Myocyte (in vitro differentiated cells): ENCODE measurements around the gene EPHA5. TPM values are rescaled to one million over a fixed set of nuclear protein-coding genes. Genes with fewer than 3 reads are reported as not detected.

Experiments used
- DNase-seq: peaks from one replicate; pipeline ENCODE4 v3.0.0-alpha.2; 2012; ENCODE audit warnings: low read depth
- polyA plus RNA-seq: library from polyadenylated mRNA; unstranded; fragments of >200 nt; gene quantifications from one replicate; pipeline ENCODE4 v1.2.1, GENCODE V29; 2012; ENCODE audit warnings: missing spikeins
- total RNA-seq: library from RNA; depleted of rRNA; stranded (reverse); fragments of >200 nt; gene quantifications from 2 replicates; pipeline ENCODE4 v1.2.3, GENCODE V29; 2014

EPHA5 gene
- total RNA-seq: 3.6 and 6.8 TPM in 2 replicates
- polyA plus RNA-seq: 1.1 TPM

DNA sequence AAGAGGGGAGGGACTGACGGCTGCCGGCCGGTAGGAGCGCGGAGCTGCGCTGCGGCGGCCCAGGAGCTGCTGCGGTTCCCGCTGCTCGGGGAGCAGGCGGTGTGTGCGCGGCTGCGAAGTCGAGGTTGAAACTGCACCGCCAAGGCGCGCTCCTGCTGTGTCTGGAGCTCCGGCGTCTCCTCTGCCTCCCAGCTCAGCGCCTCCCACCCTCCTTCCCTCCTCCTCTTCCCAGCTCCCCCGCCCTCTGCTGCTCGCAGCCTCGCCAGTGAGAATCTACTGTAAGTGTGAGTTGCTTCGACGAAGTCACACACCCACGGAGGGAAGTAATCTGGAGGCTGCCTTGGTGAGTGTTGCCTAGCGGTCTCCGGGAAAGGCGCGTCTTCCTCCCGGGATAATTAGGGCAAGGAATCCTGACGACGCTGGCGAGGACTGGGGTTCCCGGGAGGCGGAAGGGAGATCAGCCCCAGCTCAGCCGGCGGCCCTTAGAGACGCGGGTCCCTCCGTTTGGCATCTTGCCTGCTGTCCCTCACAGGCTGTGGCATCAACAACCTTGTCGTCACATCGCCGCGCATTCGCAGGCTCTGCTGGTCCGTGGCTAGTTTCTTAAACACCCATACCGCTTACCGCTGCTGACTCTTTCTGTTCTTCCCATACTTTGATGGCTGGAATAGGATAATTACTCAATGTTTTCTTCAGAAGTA is at the start of gene EPHA5:
TSS of gene EPHA5 (minus strand) at position 159 of the 701 bp plus-strand sequence. CDS start 747 bp downstream, outside the sequence.
- DNase-seq: peak; percentile 89

DNA sequence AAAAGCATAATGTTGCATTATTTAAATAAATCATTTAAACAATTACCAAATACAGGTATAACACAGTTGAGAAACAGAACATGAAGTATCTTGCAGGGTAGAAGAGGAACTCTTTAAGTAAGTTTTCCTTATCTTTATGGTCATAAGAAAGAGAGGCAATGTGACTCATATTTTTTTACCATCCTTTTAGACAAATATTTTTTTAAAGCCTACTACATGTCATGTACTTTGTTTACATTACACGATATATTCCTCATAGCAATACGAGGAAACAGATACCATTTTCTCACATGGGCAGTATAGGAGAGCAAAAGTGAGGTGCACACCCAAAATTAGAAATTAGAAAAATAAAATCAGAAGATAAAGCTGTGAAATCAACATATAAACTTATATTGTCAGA is 49.3 kb upstream of the EPHA5 start:
- DNase-seq: no peak

DNA sequence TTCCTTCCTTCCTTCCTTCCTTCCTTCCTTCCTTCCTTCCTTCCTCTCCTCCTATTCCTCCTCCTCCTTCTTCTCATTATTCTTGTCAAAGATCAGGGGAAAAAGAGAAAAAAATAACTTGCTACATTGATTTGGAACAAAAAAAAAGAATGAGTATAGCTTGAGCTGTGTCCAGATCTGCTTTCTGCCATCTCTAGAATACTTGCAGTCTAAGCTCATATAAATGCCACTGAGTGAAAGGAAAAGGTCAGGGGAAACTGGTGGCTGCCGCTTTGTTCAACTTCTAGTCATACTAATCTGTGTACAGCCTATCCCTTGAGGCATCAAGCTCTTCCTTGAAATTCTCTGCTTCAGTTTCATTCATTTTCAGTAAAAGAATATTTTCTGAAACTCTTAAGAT is 28.3 kb upstream of the EPHA5 start:
- no peak for DNase-seq

DNA sequence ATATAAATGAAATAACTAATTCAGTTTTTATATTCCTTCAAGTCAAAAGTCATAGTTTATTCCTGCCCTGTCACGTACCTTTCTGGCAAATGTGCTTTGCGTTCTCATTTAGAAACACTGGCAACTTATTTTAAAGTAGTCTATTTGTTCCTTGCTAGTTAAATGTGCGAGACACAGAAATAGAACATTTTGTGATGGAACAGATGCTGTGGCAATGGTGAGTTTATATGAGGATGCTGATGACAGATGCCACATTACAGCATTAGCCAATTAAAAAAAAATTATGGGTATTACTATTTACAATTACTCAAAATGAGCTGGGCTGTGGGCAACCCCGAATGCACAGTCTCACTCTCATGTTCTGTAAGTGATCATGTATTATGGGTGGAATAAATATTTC is 26.1 kb upstream of the EPHA5 start:
- DNase-seq: peak; percentile 21

DNA sequence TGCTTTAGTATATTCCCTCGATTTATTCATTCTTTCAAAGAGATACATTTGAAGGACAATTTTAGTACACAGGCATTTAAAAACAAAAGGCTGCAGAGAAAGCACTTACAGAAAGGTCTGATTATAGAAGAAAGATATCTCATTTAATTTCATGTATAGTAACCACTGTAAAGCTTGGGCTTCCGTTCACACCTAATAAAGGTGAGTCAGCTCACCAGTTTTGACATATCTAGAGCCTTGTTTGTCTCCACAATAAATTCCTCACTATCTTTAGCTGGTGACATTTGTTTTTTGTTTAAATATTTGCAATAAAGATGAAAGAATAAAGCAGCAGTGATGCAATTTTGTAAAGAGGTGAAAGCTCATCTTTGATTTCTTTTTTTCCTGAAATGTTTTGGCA is 1.1 kb upstream of the EPHA5 start:
- no peak for DNase-seq

DNA sequence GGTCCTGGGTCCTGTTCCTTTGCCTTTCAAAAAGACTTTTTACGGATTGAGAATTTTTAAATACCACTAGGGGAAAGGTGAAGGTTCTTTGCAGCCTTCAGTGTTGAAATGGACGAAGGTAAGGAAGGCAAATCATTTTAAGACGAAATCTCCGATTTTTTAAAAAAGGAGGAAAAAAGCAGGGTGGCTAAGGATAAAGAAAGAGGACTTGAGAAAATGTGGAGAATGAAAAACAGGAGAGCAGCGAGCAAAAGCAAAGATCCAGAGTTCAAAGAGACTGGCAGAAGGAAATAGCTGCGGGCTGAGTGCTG is 314 bp downstream of the EPHA5 start:
- DNase-seq: no peak

DNA sequence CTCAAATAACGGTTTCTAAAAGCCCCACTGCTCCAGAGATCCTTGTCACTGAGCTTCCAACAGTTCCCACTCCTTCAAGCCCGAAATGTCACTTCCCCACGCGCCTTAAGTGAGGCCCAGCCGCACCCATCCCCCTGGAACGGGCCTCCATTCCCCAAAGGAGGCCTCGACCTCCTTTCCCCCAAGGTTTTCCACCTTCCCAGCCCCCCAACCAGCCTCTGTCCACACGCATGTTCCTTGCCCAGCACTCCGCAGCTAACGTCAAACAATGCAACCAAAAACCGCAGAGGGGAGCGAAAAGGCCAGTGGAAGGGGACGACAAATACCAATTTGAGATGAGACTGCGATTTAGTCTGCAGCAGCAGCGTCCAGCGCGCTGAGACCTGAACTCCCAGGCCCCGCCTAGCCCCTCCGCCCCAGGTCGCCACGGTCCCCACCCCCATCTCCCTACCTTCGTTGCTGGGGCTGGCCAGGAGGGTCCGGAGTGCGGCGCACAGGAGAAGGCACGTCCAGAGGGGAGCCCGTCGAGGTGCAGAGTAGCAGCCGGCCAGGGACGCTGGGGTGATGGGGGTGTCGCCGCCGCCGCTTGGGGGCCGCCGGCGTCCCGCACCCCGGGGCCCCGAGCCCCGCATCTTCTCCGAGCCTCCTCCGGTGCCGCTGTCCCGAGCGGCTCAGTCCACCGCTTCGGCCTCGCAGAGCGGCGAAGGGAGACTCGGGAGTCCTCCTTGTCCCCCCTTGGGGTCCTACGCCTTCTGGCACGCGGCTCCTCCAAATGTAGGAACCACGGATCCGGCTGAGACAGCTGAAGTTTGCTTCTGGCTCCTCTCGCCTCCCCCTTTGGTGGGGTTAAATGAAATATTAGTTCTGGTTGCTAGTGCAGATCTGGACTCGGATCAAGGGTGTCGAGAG is 924 bp downstream of the EPHA5 start:
- DNase-seq: peak; percentile 41

DNA sequence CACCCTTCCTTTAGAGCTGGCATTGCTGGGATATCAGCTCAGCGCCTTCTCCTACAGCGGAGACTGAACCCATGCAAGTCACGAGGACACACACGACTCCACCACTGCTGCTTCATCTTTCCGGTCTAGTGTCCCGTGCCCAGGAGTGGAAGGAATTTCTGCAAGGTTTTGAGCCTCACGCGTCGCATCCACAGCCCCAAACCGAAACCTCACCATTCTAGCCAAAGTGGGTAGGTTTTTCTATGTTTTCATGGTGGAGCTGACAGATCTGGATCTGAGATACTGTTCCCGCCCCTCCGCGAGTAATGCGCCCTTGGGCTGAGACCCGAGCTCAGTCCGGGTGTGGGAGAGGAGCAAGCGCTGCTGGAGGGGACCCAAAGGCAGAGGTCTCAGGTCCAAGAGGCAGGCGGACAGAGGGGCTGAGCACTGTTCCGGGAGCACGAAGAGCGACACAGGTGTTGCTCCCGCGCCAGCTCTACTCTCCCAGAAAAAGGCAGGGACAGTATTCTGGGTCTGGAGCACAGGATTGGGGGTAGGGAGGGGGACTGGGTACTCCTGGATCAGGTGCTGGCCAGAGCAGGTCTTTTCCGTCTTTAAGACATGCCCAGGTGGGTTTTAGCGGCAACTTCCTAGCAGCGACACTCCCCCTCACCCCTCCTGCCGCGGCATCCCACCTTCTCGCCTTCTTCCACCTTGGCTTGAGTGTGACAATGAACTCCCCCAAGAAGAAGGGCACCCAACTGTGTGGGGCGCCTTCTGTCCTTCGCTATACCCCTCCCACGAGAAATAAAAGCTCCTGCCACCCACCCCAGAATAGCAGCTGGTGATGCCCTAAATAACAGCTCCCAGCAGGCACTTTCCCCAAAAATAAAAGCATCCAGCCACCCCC is 1.8 kb downstream of the EPHA5 start:
- DNase-seq: peak; percentile 56

DNA sequence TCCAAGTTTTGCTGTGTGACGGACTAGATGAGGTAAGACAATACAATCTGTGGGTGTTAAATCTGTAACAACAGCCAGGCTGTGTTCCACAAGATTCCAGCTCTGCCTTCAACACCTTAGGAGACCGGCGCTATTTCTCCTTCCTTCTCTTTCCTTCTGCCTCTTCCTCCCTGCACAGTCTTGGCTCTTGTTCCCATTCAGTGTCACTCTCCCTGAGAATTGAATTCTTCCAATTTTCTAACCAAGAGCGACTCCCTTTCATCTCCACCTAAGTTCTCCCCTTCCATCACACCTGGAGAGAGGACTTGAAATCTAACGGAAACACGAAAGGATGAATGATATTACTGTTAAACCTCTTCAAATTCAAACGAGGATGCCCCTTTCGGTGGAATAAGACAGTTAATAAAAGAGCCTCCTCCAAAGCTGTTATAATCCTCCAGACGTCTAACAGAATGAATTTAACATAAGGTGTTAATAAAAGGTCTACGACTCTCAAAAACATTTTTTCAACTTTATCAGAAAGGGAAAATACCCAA is 2.7 kb downstream of the EPHA5 start:
- DNase-seq: no peak

DNA sequence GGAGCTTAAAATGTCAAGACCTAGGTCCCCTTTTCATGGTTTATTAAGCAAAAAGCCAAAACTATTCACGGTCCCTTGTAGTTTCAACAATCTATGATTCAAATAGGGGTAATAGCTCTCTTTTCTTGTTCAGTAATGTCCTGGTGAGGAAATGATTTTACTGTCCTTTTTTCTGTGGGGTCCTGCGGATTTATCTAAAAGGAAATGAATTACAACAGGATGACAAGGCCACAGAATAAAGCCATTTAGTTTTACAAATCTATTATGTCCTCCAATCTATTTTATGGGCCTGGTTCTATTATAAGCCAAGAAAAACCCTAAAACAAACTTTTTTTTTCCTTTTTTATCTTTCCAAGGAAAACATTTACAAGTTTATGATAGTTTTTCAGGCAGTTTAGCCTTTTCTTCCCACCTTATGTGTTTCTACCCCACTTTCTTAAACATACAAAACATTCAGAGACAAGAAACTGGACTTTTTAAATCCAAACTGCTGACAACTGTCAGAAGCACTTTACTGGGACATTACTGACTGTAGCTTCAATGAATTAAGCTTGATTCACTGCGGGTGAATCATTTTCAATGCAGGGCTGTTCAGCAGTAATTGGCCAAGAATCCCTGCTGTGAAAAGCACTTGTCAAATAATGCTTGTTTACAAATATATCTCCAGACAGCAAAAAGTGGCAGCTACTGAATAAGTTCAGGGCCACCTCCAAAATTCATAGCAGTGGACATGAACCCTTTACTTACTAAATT is 4.3 kb downstream of the EPHA5 start:
- peak; percentile 25 for DNase-seq

DNA sequence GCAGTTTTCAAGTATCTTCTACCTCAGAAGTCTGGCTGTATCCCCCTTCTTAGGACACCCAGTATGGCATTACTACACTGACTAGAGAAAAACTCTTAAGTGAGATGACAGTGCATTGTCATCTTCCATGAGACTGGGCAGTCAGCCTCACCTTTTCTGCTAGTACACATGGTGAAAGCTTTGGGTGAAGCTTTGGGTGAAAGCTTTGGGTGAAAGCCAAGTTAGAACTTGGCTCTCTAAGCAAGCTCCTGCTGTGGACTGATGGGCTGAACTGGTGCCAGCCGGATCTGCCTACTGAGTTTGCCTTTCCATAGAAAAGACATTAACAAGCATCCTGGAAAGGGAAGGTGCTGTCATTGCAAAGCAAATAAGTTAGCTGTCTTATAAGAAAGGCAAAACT is 8.8 kb downstream of the EPHA5 start:
- peak; percentile 21 for DNase-seq

DNA sequence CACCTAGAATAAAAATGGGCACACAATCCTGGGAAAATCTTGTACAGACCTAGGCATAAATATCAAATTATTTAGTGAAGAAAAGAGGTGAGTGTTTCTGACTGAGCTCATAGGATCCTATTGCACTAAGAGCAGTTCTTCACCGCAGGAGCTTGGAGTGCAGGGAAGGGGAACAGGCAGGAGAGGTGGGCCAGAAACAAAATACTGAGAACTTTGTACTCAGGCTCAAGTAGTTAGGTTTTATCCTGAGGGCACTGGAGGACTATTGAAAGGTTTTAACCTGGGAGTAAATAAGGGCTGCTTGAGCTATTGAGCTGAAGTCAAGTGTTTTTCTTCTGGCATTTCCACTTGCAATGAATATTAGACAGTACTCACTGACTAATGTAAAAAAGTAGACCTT is 12.2 kb downstream of the EPHA5 start:
- DNase-seq: no peak

DNA sequence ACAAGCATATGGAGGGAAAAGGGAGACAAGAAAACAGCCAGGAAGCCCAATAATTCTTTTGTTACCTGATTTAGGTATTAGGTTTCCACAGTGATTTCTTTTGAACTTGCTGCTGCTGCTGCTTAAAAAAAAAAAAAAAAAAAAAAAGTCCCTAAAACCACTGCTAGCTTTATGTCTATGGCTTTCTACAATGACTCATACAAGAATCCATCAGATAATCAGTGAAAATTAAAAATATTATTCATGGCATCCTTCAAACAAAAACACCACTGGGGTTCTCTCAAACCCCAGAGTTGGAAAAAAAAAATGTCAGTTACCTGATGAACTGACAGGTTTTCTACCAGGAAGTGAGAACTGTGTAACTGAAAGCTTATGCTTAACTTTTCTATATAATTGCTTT is 14.3 kb downstream of the EPHA5 start:
- DNase-seq: no peak

DNA sequence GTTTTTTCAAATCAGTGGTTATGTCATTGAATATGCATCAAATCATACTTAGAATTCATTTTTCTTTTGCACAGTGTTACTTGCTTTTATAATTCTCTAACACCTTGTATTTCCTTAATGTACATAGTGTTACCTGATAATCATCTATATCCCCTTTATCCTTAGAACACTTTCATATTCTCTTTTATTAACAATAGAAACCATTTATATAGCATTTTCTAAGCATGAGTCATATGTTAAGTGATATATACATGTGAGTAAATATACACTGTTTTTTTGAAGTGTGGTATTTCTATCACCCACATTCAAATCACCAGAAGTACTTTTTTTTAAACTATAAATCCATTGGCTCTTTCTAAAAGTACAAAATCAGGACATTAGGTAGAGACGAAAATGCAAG is 15.3 kb downstream of the EPHA5 start:
- no peak for DNase-seq

DNA sequence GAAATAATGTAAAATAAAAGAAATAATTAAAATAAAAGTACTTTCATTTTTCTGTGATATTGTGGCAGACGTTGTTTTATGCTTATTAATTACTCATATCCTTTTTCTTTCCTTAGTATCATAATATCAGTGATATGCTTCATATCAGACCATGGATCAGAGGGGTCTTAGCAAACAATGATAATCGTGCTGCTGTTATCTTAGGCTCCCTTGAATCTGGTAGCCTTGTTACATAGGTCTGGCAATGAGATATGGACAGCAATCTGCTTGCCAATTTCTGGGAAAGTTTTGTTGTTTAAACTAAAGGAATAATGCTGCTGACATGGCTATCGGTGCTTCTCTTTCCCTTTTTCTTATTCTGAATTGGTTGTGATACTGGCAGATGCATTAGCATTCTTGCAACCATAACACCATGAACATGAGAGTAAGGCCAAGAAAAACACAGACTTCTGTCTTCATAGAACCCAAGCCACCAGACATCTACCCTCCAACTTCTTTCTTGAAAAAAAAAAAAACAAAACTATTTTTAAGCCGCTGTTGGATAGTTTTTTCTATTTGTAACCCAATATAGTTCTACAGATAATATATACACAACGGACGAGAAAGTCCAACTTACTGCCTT is 16.4 kb downstream of the EPHA5 start:
- DNase-seq: no peak

DNA sequence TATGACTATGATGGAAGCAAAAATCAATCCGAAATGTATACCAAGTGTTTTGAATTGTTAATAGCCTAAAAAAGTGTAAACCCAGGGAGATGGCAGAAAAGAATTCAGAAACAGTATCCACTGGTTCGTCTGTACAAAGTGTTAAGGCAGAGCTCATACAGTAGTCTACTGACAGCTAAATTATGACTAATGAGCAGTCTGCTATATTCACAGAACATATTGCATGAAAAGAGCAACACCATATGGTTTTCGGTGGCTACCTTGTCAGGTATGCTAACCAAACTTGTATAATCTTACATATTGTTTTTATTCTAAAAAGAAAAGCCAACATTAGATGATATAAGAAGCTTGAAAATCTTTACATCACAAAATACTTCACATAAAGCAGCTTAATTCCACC is 18.5 kb downstream of the EPHA5 start:
- no peak for DNase-seq

DNA sequence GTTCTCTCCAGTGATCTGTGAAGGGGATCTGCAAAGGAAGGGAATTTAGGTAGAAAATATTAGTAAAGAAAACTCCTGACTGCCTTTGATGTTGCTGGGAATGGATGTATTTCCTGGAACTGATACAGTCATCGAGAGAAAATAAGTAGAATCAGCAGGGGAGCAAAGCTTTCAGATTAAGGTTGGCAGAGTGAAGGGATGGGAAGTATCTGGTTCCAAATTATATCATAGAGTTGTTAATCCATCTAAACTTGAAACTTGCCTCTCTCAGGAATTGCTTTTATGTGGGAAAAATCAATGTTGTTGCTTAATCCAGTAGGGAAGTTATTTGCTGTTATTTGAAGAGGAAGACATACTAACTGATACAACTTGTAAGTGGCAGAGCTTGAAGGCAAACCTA is 19.3 kb downstream of the EPHA5 start:
- DNase-seq: no peak

DNA sequence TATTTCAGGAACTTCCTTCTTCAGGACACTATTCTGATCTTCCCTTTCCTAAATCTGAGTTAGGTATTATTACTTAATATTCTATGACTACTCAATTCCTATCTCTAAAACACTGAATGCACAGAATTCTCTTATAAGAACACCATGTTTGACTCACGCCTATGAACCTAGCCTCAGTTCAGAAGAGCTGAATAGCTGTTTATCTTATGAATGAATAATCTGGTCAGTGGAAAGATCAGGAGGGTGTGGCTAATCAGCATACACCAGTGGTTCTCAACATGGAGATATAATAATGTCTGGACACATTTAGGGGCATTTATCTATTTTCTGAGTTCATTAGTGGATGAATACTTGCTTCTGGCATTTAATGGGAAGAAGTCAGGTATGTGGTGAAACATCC is 24.2 kb downstream of the EPHA5 start:
- no peak for DNase-seq

DNA sequence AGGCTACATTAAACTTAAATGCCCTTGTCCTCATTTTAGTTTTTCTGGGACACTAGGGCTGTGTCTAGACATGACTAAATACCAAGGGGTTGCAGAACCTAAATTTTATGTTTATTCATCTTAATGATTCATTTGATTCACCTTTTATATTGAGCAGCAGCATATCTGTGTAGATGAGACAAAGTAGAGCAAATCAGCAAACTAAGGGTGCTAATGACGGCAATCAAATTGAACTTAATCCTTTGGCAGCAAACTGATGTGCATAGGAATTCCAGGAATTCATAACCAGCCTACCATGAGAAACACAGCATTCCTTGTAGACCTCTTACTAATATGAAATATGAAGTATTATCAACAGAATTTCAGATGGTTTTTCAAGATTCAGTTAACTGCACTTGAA is 25.1 kb downstream of the EPHA5 start:
- peak; percentile 33 for DNase-seq
